ENCODE data around the gene PRAMEF12.
"Not testable (repeated sequence)": the region's sequence is repeated elsewhere in the genome, so short reads cannot be mapped to it uniquely, and the experiment has no call there.

PRAMEF12 gene

GRCh38 chr1:12773438-12773837 lies at the start of gene PRAMEF12:
TSS of gene PRAMEF12 (plus strand) at chr1:12773738. CDS start at chr1:12774868, 1,130 bp downstream.
- DNase-seq = no peak

DNA sequence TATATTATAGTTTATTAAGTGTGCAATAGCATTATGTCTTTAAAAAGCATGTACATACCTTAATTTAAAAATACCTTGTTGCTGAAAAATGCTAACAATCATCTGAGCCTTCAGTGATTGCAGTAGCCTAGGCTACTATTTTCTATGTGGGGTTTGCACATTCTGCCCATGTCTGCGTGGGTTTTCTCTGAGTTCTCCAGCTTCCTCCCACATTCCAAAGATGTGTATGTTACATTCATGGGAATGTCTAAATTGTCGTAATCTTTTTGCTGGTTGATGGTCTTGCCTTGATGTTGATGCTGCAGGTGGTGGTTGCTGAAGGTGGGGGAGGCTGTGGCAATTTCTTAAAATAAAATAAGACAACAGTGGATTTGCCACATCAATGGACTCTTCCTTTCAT lies 45.1 kb upstream of the PRAMEF12 start:
- DNase-seq = no peak

GRCh38 chr1:12730156-12730555 lies 43.4 kb upstream of the PRAMEF12 start:
- DNase-seq = no peak

DNA sequence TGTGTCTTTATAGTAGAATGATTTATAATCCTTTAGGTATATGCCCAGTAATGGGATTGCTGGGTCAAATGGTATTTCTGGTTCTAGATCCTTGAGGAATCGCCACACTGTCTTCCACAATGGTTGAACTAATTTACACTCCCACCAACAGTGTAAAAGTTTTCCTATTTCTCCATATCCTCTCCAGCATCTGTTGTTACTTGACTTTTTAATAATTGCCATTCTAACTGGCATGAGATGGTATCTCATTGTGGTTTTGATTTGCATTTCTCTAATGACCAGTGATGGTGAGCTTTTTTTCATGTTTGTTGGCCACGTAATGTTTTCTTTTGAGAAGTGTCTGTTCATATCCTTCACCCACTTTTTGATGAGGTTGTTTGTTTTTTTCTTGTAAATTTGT lies 42.5 kb upstream of the PRAMEF12 start:
- DNase-seq = not testable (repeated sequence)

GRCh38 chr1:12734651-12735050 lies 38.9 kb upstream of the PRAMEF12 start:
- DNase-seq = no peak

GRCh38 chr1:12738934-12739333 lies 34.6 kb upstream of the PRAMEF12 start:
- no peak for DNase-seq

- no peak for DNase-seq
Measured at GRCh38 chr1:12739613-12740012, 33.9 kb upstream of the PRAMEF12 start.

- no peak for DNase-seq
Measured at GRCh38 chr1:12741946-12742345, 31.6 kb upstream of the PRAMEF12 start.

DNA sequence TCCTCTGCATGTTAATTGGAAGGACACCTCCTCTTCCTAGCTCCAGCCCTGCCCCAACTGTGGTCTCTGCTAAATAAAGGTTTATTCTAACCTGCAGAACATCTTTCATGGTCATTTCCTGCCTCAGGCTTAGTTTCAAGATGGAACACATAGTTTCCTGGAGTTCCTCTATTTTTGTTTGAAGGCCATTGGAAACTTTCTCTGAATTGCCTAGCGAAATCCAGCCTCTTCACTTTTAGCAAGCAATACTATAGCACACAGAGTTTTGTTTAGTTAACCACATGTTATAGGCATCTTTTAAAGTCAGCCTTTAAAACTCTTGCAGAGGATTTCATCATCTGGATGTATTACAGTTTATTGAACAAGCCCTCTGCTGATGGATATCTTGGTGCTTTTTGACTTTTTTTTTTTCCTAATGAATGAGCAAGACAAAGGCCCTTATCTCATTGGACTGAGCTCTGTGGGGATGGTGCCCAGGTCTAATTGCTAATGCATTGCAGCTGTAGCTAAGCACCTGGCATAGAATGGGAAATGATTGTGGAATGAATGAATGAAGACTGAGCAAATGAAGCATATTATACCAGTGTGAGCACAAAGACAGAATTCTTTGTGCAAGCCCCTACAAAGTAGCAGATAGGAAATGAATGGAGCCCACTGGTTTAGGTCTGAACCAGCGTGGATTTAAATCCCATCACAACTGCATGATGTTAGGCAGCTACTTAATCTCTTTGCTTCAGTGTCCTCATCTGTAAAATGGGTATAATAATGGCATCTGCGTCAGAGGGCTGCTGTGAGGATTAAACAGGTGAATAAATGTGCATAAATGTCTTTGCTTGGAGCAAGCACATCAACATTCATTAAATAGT lies 28.2 kb upstream of the PRAMEF12 start:
- no peak for DNase-seq

- DNase-seq = no peak
Measured at GRCh38 chr1:12745992-12746323, 27.6 kb upstream of the PRAMEF12 start, which contains the start of gene CFAP107. TSS of gene CFAP107 (plus strand) at chr1:12746200. CDS start at chr1:12746431, 231 bp downstream.

- no peak for DNase-seq
Measured at GRCh38 chr1:12748778-12749355, 24.7 kb upstream of the PRAMEF12 start.

DNA sequence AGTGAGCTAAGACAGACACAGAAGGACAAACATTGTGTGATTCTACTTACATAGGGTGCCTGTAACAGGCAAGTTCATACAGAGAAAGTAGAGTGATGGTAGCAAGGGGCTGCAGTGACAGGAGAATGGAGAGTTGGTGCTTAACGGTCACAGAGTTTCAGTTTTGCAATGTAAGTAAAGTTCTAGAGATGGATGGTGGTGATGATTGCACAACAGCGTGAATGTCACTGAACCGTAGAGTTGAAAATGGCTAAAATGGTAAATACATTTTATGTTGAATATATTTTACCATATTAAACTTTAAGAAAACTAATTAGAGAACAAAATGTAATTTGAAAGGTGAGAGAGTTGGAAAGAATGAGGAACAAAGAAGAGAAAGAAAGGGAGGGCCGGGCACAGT lies 18.8 kb upstream of the PRAMEF12 start:
- no peak for DNase-seq

DNA sequence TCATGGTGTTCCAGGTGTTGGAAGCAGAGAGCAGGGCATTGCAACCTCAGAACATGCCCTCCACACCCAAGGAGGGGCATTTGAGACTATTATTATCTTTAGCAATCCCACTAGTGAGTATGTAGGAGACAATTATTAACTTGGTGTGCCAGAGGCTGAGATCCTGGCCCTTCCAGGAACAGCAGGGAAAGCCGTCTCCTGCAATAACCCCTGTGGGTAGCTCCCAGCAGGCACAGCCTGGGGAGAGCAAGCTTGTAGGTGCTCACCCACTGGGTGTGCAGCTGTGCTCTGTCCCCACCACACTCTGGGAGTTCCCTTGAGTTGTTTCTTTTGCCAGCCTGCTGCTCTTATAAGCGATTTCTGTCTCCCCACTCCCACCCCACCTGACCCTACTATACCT lies 17.3 kb upstream of the PRAMEF12 start:
- DNase-seq = no peak

DNA sequence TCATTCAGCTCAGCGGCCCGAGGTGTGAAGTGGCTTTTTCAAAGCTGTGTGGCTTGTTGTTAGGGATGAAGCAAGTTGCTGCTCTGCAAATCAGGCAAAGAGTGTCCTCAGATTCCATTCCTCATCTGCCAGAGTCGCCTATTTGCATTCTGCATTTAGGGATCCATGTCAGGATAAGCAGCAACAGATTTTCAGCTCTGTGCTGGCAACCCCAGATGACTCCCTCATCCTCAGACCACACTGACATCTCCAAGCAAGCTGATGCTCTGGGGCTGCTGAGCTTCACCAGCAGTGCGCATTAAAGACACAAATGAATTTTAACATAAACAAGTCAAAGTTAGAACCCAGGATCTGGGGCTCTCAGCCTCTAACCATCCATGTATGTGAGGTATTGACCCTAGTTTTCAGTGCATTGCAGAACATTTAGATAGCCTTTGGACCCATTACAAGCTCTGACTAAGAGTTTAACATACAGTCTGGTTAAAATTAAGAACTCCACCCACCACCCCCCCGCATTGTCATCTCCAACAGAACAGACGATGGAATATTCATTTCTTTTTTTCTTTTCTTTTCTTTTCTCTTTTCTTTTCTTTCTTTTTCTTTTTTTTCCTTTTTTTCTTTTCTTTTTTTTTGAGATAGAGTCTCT lies 16.6 kb upstream of the PRAMEF12 start:
- no peak for DNase-seq

- DNase-seq = no peak
Measured at GRCh38 chr1:12757836-12758235, 15.7 kb upstream of the PRAMEF12 start.

GRCh38 chr1:12760256-12760795 lies 13.2 kb upstream of the PRAMEF12 start:
- DNase-seq = peak; percentile 6

DNA sequence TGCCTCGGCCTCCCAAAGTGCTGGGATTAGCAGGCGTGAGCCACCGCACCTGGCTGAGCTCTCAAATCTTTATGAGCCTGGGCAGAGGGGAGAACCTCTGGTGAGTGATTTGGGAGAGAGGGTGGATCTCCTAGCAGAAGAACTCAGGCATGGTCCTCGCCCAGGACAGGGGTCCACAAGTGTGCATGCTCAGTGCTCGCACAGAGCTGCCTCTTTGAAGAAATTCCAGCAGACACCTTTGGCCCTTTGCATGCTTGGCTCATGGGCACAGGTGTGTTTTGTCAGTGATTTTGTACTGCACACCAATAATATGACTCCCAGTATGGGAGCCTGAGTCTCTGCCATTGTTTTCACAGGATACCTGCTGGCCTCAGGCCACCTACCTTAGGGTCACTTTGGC lies 11.8 kb upstream of the PRAMEF12 start:
- DNase-seq = no peak

GRCh38 chr1:12762766-12763165 lies 10.8 kb upstream of the PRAMEF12 start:
- no peak for DNase-seq

GRCh38 chr1:12763479-12763878 lies 10.1 kb upstream of the PRAMEF12 start:
- no peak for DNase-seq

- no peak for DNase-seq
Measured at GRCh38 chr1:12764016-12764415, 9.5 kb upstream of the PRAMEF12 start.

- DNase-seq = no peak
Measured at GRCh38 chr1:12769031-12769430, 4.5 kb upstream of the PRAMEF12 start.

DNA sequence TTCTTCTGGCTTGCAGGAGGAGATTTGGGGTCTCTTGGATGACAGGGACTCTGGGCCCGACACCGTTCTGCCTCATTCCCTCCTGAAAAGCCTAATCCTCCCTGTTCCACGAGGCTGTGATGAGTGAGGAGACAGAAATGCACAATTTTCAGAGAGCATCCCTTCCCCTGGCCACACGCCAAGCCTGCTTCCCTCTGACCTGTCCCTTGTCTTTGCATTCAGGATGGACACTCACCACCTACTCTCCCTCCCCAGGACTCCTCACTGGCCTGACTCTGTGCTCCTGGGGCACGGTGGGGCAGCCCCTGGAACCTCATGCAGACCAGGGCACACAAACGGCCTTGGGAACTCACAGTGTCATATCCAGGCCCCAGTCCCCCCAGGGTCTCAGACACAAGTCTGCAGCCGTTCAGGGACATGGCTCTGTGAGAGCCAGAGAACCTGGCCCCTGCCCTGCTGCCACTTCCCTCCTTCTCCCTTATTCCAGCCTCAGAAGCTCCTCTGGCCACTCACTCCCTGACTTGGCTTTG lies 3.5 kb upstream of the PRAMEF12 start:
- DNase-seq = no peak

- no peak for DNase-seq
Measured at GRCh38 chr1:12770620-12771019, 2.9 kb upstream of the PRAMEF12 start.

DNA sequence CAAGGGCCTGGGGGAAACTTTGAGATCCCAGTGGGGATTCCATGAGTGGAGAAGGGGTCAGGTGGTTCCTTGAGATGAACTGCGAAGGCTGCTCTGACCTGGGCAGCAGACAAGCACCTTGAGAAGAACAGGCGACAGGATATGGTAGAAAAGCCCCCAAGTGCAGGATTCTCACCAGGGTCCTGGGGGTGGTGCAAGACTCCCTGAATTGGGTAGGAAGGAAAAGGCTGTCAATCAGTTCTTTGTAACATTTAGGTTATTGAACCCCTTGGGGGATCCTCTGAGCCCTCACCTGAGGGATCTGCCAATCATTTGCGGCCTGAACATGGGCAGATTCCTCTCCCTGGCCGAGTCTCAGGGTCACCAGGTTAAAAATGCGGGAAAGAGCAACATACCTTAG lies 2.4 kb upstream of the PRAMEF12 start:
- DNase-seq = no peak

All from hematopoietic multipotent progenitor cell treated with erythropoietin and hydrocortisone succinate and interleukin-3 and kit ligand, for 4 days (in vitro differentiated cells).